Loucy (cell line): ENCODE data around the gene ARHGEF17.

Source experiments
- CTCF ChIP-seq: fragments of 200-600 bp; sonication (generic); conservative IDR thresholded peaks from 2 replicates; pipeline ENCODE4 v1.5.1; 2014; ENCODE audit warnings: mild to moderate bottlenecking, antibody characterized with exemption, low read length
- EZH2phosphoT487 ChIP-seq: fragments of 200-600 bp; IDR thresholded peaks from 2 replicates; pipeline ENCODE4 v1.6.1; 2018; ENCODE audit warnings: antibody characterized with exemption, mild to moderate bottlenecking, moderate library complexity, borderline replicate concordance

- TF ChIP-seq CTCF (no peak), EZH2phosphoT487 (no peak)
These were observed 108.0 kb downstream of the ARHGEF17 start for GRCh38 chr11:73415854-73416615.
